ENCODE data around the gene MAMDC4.

DNA sequence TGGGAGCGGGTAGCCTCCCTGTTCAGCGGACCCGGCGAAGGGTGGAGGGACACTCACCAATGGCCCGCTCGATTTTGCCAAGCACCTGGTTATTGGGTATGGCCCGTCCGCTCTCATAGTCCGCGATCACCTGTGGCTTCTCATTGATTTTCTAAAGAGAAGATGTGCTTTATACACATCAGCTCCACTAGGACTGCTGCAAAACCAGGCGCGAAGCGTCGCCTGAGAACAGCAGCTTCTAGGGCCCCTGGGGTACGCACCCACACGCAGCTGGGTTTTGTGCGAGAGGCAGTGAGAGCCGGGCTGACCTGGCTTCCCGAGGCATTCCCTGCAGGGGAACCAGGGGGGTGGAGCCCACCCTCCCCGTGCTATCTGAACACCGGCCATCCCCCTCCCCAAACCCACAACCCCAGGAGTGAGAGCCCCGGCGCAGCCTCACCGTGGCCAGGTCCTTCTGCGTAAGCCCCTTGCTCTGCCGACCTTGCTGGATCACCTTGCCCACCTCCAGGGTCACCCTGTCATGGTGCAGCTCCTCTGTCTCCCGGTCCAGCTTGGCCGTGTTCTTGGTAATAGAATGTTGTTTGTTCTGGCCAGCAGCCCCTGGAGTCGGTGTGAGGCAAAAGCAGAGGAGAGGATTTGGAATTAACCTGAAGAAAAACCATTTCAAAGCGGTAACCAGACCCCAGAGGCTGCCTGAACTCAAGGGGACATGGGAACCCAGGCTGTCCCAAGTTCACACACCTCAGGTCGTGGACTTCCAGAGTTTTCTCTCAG is 10.9 kb downstream of the MAMDC4 start:
- TF ChIP-seq, protein P1, sequence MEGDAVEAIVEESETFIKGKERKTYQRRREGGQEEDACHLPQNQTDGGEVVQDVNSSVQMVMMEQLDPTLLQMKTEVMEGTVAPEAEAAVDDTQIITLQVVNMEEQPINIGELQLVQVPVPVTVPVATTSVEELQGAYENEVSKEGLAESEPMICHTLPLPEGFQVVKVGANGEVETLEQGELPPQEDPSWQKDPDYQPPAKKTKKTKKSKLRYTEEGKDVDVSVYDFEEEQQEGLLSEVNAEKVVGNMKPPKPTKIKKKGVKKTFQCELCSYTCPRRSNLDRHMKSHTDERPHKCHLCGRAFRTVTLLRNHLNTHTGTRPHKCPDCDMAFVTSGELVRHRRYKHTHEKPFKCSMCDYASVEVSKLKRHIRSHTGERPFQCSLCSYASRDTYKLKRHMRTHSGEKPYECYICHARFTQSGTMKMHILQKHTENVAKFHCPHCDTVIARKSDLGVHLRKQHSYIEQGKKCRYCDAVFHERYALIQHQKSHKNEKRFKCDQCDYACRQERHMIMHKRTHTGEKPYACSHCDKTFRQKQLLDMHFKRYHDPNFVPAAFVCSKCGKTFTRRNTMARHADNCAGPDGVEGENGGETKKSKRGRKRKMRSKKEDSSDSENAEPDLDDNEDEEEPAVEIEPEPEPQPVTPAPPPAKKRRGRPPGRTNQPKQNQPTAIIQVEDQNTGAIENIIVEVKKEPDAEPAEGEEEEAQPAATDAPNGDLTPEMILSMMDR (IDR thresholded peaks at IDR 0.05 in 2 of 3, conservative IDR thresholded peaks at IDR 0.05 in 1 of 3; ENCODE audit: borderline replicate concordance in 1 of 3, insufficient read depth in 1 of 3, low read depth in 2 of 3, low read length in 2 of 3), result no peak
- no peak for TF ChIP-seq EZH2phosphoT487 (IDR thresholded peaks at IDR 0.05; ENCODE audit: borderline replicate concordance)
